ENCODE results near the gene HOXC11. TPM values are rescaled to one million over a fixed set of nuclear protein-coding genes. Genes with fewer than 3 reads are reported as not detected.

Gene HOXC11
- polyA plus RNA-seq, 1 experiment, result not detected

DNA sequence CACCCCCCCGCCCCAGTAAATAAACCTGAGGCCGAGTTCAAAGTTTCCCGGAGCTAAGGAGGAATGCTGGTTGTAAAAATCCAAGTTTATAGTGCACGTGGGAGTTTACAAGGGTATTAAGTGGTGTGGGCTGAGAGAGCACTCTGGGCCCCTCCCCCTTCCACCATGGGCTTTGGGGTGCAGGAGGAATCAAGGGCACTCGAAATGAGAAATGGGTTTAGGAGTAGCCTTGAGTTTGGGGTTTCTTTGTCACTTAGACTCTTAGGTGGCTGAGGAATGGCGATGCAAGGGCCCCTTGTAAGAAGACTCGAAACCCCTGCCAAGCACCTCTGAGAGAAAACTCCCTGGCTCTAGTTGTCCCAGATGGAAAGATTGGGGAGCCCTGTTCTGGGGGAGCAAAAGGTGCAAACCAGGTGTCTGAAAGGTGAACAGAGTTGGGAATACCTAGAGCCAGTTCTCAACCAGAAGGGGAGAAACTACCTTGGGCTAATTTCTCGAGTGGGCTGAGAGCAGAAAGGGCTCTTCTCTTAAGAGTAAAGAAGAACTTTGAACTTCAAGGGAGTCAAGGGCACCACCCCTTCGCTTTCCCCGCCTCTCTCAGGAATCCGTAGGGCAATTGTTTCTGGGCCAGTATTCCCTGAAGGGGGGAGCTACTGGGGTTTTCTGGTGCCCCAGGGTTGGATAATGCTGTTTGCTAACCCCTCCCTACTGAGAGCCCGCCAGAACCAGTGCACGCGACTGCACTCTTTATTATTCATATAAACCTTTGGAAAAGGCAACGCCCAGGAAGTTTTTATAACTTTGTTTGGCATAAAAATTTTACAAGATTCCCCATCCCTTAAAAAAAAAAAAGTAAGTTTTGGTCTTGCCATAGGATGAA, 5.8 kb downstream of the HOXC11 start:
- CTCF ChIA-PET, result interaction anchor here (0.6 kb wide), 1 partner anchor 346 kb away, joined by 5 read pairs; the partner anchor contains the start of gene COPZ1
- POLR2A ChIA-PET, result no interaction called here
- TF ChIP-seq, protein P1, sequence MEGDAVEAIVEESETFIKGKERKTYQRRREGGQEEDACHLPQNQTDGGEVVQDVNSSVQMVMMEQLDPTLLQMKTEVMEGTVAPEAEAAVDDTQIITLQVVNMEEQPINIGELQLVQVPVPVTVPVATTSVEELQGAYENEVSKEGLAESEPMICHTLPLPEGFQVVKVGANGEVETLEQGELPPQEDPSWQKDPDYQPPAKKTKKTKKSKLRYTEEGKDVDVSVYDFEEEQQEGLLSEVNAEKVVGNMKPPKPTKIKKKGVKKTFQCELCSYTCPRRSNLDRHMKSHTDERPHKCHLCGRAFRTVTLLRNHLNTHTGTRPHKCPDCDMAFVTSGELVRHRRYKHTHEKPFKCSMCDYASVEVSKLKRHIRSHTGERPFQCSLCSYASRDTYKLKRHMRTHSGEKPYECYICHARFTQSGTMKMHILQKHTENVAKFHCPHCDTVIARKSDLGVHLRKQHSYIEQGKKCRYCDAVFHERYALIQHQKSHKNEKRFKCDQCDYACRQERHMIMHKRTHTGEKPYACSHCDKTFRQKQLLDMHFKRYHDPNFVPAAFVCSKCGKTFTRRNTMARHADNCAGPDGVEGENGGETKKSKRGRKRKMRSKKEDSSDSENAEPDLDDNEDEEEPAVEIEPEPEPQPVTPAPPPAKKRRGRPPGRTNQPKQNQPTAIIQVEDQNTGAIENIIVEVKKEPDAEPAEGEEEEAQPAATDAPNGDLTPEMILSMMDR (IDR thresholded peaks at IDR 0.05; ENCODE audit: low read depth, low read length), result no peak
- H3K4me3 ChIP-seq (ENCODE audit: low read depth, low read length), result no peak overlapping the region
- DNase-seq (ENCODE audit: low read depth, low spot score), result no peak
- H3K27me3 ChIP-seq (ENCODE audit: control insufficient read depth, insufficient read depth, low read length), result peaks cover 93% of the 10 kb centered on the region
- peaks cover 6% of the 10 kb centered on the region; the same call in 1 of the 2 replicates for H3K9me3 ChIP-seq (ENCODE audit: control insufficient read depth, insufficient read depth, low read length)
- no peak overlapping the region for H3K27ac ChIP-seq (ENCODE audit: low read depth, low read length)

DNA sequence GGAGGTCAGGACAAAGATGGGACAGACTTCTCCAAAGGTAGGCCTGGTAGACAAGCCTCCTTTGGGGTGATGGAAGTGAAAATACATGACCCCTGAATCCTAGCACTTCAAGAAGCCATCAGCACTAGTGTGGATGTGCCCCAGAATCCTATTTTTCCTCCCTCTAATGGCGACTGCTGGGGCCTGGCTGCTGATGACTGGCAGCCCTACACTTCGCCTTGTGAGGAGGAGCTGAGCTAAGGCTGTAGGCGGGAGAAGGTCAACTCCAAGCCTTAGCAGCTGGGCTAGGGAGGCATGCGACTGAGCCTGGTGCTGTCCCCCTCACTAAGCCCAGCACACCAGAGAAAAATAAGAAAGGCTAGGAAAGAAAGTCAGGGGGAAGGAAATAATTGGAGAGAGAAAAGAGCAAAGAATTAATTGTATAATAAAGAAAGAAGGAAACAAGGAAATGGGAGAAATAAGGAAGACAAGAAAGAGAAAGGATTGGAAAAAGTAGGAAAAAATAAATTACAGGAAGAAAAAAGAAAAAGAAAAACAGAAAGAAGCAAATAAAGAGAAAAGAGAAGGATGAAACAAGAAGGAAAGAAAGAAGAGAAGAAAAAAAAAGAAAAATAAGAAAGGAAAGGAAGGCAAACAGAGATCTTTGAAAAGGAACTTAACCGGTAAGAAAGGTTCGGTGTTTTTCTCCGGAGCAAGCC, 7.3 kb downstream of the HOXC11 start:
- ChIA-PET POLR2A (no interaction called here), CTCF (no interaction called here)
- Histone ChIP-seq H3K27ac (ENCODE audit: low read depth, low read length) (no peak overlapping the region), H3K27me3 (ENCODE audit: control insufficient read depth, insufficient read depth, low read length) (peaks cover 92% of the 10 kb centered on the region), H3K4me3 (ENCODE audit: low read depth, low read length) (no peak overlapping the region), H3K9me3 (ENCODE audit: control insufficient read depth, insufficient read depth, low read length) (peaks cover 13% of the 10 kb centered on the region)
- DNase-seq (ENCODE audit: low read depth, low spot score), result no peak
- TF ChIP-seq, protein P1 (IDR thresholded peaks at IDR 0.05; ENCODE audit: low read depth, low read length), result no peak

DNA sequence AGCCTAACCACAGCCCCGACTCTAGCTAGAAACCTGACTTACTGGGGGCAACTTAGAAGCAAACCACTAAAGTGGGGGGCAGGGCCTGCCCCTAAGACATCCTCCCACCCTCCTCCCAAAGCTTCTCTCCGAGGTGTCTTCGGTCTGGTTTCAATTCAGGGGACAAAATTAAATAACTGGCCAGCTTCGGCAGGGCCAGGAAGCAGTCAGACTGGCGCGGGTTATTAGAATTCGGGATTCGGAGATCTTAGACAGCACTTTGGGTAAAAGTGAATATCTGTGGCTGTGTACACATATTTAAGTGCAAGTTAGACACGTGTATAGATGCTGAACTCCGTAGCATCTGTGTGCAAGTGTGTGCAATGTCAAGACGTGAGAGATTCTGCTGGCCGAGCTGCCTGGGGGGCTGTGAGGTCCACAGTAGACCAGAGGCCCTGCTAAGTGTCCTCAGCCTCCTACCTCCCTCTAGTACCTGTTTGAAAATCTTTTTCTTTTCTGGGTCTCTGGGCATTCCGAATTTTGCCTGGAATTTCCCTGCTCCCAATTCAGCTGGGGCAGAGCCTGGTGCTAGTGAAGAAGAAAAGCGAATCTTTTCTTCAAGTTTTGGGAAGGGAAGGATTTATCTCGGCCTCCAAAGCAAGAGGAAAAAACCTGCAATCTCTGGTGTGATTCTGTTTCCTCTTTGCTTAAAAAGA, 8.0 kb downstream of the HOXC11 start:
- no peak overlapping the region for H3K4me3 ChIP-seq (ENCODE audit: low read depth, low read length)
- POLR2A ChIA-PET, result no interaction called here

DNA sequence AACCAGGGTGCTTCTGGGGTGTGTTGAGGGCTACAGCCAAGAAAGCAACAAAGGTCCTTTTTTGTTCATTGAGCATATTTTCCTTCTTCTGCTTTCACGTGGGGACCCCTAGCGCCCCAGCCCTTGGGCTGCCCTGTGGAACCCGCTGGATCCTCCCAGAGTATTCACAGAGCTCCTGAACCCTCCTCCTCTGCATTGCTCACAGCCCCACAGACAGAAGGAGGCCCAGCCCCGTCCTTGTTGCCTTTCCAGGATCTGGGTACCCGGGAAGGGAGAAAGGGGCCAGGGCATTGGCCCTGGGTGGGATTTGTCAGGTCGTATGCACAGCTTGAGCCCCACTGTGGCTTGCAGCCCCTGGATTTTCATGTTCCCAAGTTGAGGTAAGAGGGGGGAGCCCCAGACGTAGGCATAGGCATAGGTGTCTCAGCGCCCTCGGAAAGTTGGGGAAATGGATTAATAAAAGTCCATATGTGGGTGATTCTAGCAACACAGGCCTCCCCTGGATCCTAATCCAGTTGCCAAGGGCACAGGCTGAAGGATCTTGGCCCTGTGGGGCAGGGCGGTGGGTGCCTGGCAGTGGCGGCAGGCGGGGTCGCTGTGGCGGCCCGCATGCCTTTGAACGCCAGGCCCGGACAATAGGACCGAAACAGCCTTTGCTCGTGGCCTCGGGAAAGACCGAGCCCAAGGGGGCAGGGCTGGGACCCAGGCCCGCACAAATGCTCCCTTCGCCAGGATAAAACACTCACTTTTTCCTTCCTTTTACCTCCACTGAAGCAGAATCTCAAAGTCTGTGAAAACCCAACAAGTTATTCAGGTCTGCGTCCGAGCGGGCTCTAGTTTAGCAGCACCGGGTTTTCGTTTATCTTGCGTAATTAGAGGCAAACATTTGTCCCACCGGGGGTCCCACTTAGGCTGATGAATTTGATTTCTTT, 9.0 kb downstream of the HOXC11 start:
- CTCF ChIA-PET, result no interaction called here
- Histone ChIP-seq H3K27ac (ENCODE audit: low read depth, low read length) (no peak overlapping the region), H3K27me3 (ENCODE audit: control insufficient read depth, insufficient read depth, low read length) (peaks cover 92% of the 10 kb centered on the region), H3K4me3 (ENCODE audit: low read depth, low read length) (no peak overlapping the region), H3K9me3 (ENCODE audit: control insufficient read depth, insufficient read depth, low read length) (peaks cover 22% of the 10 kb centered on the region)
- DNase-seq (ENCODE audit: low read depth, low spot score), result no peak
- TF ChIP-seq, protein P1 (IDR thresholded peaks at IDR 0.05; ENCODE audit: low read depth, low read length), result no peak
- POLR2A ChIA-PET, result no interaction called here

More for the DNA sequence above, 8.0 kb downstream of the HOXC11 start:
- no peak for DNase-seq (ENCODE audit: low read depth, low spot score)
- Histone ChIP-seq H3K9me3 (ENCODE audit: control insufficient read depth, insufficient read depth, low read length) (peaks cover 17% of the 10 kb centered on the region), H3K27ac (ENCODE audit: low read depth, low read length) (no peak overlapping the region), H3K27me3 (ENCODE audit: control insufficient read depth, insufficient read depth, low read length) (peaks cover 92% of the 10 kb centered on the region)
- CTCF ChIA-PET, result no interaction called here
- TF ChIP-seq, protein P1 (IDR thresholded peaks at IDR 0.05; ENCODE audit: low read depth, low read length), result no peak
